Brain pericyte (primary cell): Measurements from ENCODE around the gene SPEM1.

Source experiments
- DNase-seq: peaks from one replicate; pipeline ENCODE4 v3.0.0-alpha.2; 2012; ENCODE audit warnings: low read depth, low spot score

The SPEM1 gene

GRCh38 chr17:7418472-7419152 is 1.5 kb upstream of the SPEM1 start:
- no peak for DNase-seq

- no peak for DNase-seq
Observed at GRCh38 chr17:7421186-7421585, 1.1 kb downstream of the SPEM1 start.

- no peak for DNase-seq
Observed at GRCh38 chr17:7423679-7424078, 3.6 kb downstream of the SPEM1 start.

- DNase-seq, result no peak
Observed at GRCh38 chr17:7425316-7425715, 5.2 kb downstream of the SPEM1 start, which contains the start of gene SPEM2. Gene SPEM2, plus strand, starts transcription at chr17:7425616. Its CDS starts 73 bp downstream, at chr17:7425689.

GRCh38 chr17:7425756-7426155 is 5.6 kb downstream of the SPEM1 start:
- no peak for DNase-seq

GRCh38 chr17:7426203-7426863 is 6.2 kb downstream of the SPEM1 start:
- no peak for DNase-seq

GRCh38 chr17:7426896-7427489 is 6.9 kb downstream of the SPEM1 start:
- DNase-seq, result no peak

- DNase-seq, result no peak
Observed at GRCh38 chr17:7427549-7427948, 7.4 kb downstream of the SPEM1 start.

GRCh38 chr17:7428557-7428956 is 8.4 kb downstream of the SPEM1 start, which contains the start of gene SPEM3:
Gene SPEM3, plus strand, starts transcription at chr17:7428857. Its CDS starts 46 bp downstream, at chr17:7428903.
- no peak for DNase-seq

GRCh38 chr17:7429722-7430121 is 9.6 kb downstream of the SPEM1 start:
- no peak for DNase-seq

GRCh38 chr17:7431231-7431630 is 11.1 kb downstream of the SPEM1 start:
- DNase-seq, result no peak

- no peak for DNase-seq
Observed at GRCh38 chr17:7432296-7432695, 12.2 kb downstream of the SPEM1 start.

- no peak for DNase-seq
Observed at GRCh38 chr17:7435676-7436555, 15.8 kb downstream of the SPEM1 start.

- no peak for DNase-seq
Observed at GRCh38 chr17:7436556-7437368, 16.6 kb downstream of the SPEM1 start.

GRCh38 chr17:7437369-7437863 is 17.3 kb downstream of the SPEM1 start:
- no peak for DNase-seq

GRCh38 chr17:7437950-7438614 is 18.0 kb downstream of the SPEM1 start:
- DNase-seq, result no peak

GRCh38 chr17:7438656-7439460 is 18.7 kb downstream of the SPEM1 start:
- DNase-seq, result no peak

- no peak for DNase-seq
Observed at GRCh38 chr17:7439462-7440112, 19.5 kb downstream of the SPEM1 start, which contains the start of gene FGF11. Gene FGF11, plus strand, starts transcription at chr17:7439512. Its CDS starts 109 bp downstream, at chr17:7439621.
